PC-9 (cell line): Measurements from ENCODE around the gene MYPN. TPM values are rescaled to one million over a fixed set of nuclear protein-coding genes. Genes with fewer than 3 reads are reported as not detected.
A peak's percentile ranks its signal among the peaks of the same experiment; 100 is the strongest.

Experiments used
- BruUV-seq: library from RNA; stranded (reverse); fragments of 400-500 nt; replicated peaks from 2 replicates; lab custom pipeline; 2021; lab: Mats Ljungman, UMichigan
- CTCF ChIA-PET: fragments of 300-600 bp; sonication (Branson Sonifier 250); formaldehyde crosslinking; loops from one replicate; lab custom pipeline; 2022; ENCODE audit warnings: antibody characterized with exemption; lab: Charles Lee
- POLR2A ChIA-PET: fragments of 300-600 bp; sonication (Branson Sonifier 250); formaldehyde crosslinking; loops from one replicate; lab custom pipeline; 2022; ENCODE audit warnings: antibody characterized with exemption; ENCODE audit not compliant: unreplicated experiment; lab: Charles Lee
- DNase-seq, 2 experiments: peaks; one replicate each; pipeline versions ENCODE4 v3.0.0 to v3.0.0-alpha.2; 2015 to 2022; ENCODE audit warnings: mixed read lengths in 1 of 2
- H2AFZ ChIP-seq: fragments of 200-600 bp; sonication (generic); 2 replicates; pipeline ENCODE4 v1.8.1; 2017; ENCODE audit warnings: antibody characterized with exemption
- H3F3A ChIP-seq: fragments of 200-600 bp; sonication (generic); 2 replicates; pipeline ENCODE4 v1.8.1; 2017; ENCODE audit warnings: antibody characterized with exemption, mild to moderate bottlenecking, low read depth; ENCODE audit not compliant: insufficient read depth
- H3K27ac ChIP-seq: fragments of 200-600 bp; sonication (generic); 2 replicates; pipeline ENCODE4 v1.6.1; 2016; ENCODE audit warnings: mixed run types
- H3K27me3 ChIP-seq: fragments of 200-600 bp; sonication (generic); 2 replicates; pipeline ENCODE4 v1.6.1; 2016; ENCODE audit warnings: low read depth, mixed run types; ENCODE audit not compliant: insufficient read depth
- H3K36me3 ChIP-seq: fragments of 200-600 bp; sonication (generic); 2 replicates; pipeline ENCODE4 v1.6.1; 2016; ENCODE audit warnings: low read depth, mixed run types
- H3K4me1 ChIP-seq: fragments of 200-600 bp; sonication (generic); replicated peaks from 2 replicates; pipeline ENCODE4 v1.6.1; 2016; ENCODE audit warnings: mixed run types; ENCODE audit not compliant: insufficient read depth
- H3K4me2 ChIP-seq: fragments of 200-600 bp; sonication (generic); 2 replicates; pipeline ENCODE4 v1.6.1; 2017; ENCODE audit warnings: mixed run types
- H3K4me3 ChIP-seq: fragments of 200-600 bp; sonication (generic); 2 replicates; pipeline ENCODE4 v1.6.1; 2016; ENCODE audit warnings: mixed run types
- H3K79me2 ChIP-seq: fragments of 200-600 bp; sonication (generic); 2 replicates; pipeline ENCODE4 v1.6.1; 2017; ENCODE audit warnings: low read depth, mixed run types
- H3K9me2 ChIP-seq: fragments of 200-600 bp; sonication (generic); 2 replicates; pipeline ENCODE4 v1.8.1; 2017; ENCODE audit warnings: mild to moderate bottlenecking; ENCODE audit not compliant: insufficient read depth
- H3K9me3 ChIP-seq: fragments of 200-600 bp; sonication (generic); 2 replicates; pipeline ENCODE4 v1.8.1; 2016; ENCODE audit warnings: low read depth; ENCODE audit not compliant: insufficient read depth
- H4K20me1 ChIP-seq: fragments of 200-600 bp; sonication (generic); 2 replicates; pipeline ENCODE4 v1.8.1; 2017; ENCODE audit not compliant: insufficient read depth
- CTCF ChIP-seq: fragments of 200-600 bp; sonication (generic); conservative IDR thresholded peaks from 2 replicates; pipeline ENCODE4 v1.6.1; 2017; ENCODE audit warnings: mixed run types, antibody characterized with exemption, mild to moderate bottlenecking, moderate library complexity
- EZH2 ChIP-seq: fragments of 200-600 bp; sonication (generic); IDR thresholded peaks from 2 replicates; pipeline ENCODE4 v1.8.0; 2017; ENCODE audit warnings: antibody characterized with exemption, low read depth
- intact Hi-C: fragments of 100-400 bp; cut with micrococcal nuclease; formaldehyde crosslinking; loops from one replicate; pipeline ENCODE4 v1.10.0; 2022; ENCODE audit not compliant: unreplicated experiment
- total RNA-seq: library from RNA; stranded (reverse); gene quantifications from 2 replicates; pipeline ENCODE4 v1.2.3, GENCODE V29; 2021

Gene MYPN
- total RNA-seq, 1 experiment from 2014 or later: 3.9 TPM

GRCh38 chr10:68208424-68209042 lies 99.2 kb downstream of the MYPN start:
- peak; percentile 82 for TF ChIP-seq CTCF
- TF ChIP-seq EZH2: no peak
- no peak overlapping the region for H3K27ac ChIP-seq
- no peaks in the 10 kb centered on the region for H3K9me3 ChIP-seq
- no peaks in the 10 kb centered on the region for H3K79me2 ChIP-seq
- no peaks in the 10 kb centered on the region for H3K9me2 ChIP-seq
- H3K4me3 ChIP-seq: no peak overlapping the region
- ChIA-PET CTCF (interaction anchor here (0.7 to 1.3 kb wide), 4 partner anchors 36 to 126 kb away, joined by 3 to 6 read pairs (median 6); no protein-coding TSS in a partner anchor), POLR2A (interaction anchor here (0.7 kb wide), 1 partner anchor 124 kb away, joined by 5 read pairs; no protein-coding TSS in a partner anchor)
- H3F3A ChIP-seq: peaks cover 2% of the 10 kb centered on the region; the same call in 1 of the 2 replicates
- H3K4me1 ChIP-seq: peaks cover 7% of the 10 kb centered on the region
- BruUV-seq: no TSS peak
- no peaks in the 10 kb centered on the region for H3K27me3 ChIP-seq
- peak; percentile 63 to 78 for DNase-seq
- no peaks in the 10 kb centered on the region for H3K36me3 ChIP-seq
- H4K20me1 ChIP-seq: no peaks in the 10 kb centered on the region
- no peak overlapping the region for H3K4me2 ChIP-seq
- H2AFZ ChIP-seq: no peak overlapping the region
- intact Hi-C loops: loop anchor here (1.0 to 2.0 kb wide), 3 partner anchors 125 to 688 kb away; no protein-coding TSS in a partner anchor

DNA sequence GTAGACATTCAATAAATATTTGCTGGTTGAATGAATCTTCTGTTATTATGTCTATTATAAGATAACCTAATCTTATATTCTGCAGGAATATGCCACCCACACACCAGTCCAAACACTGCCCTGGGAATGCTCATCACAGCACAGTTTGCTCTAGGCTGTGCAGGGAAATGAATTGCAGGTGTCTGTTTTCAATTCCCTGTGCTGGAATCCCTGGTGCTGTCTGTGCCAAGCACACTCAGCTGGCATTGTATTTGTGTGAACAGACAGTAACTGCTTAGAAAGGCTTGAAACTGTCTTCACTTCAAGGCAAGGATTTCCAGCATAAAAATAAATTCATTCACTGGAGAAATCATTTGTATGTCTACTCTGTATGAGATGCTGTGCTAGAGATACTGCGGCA lies 102.4 kb downstream of the MYPN start:
- intact Hi-C loops: loop anchor here (1.0 to 2.0 kb wide), 2 partner anchors 91 to 137 kb away; no protein-coding TSS in a partner anchor
- Histone ChIP-seq H3K79me2 (no peaks in the 10 kb centered on the region), H3K4me1 (peaks cover 7% of the 10 kb centered on the region), H3K27ac (no peak overlapping the region), H3K9me3 (no peaks in the 10 kb centered on the region), H3K9me2 (no peaks in the 10 kb centered on the region), H4K20me1 (no peaks in the 10 kb centered on the region), H2AFZ (no peak overlapping the region), H3K36me3 (no peaks in the 10 kb centered on the region), H3K4me3 (no peak overlapping the region), H3F3A (no peaks in the 10 kb centered on the region), H3K4me2 (no peak overlapping the region), H3K27me3 (no peaks in the 10 kb centered on the region)
- DNase-seq: no peak
- ChIA-PET POLR2A (no interaction called here), CTCF (interaction anchor here (1.4 to 2.0 kb wide), 3 partner anchors 14 to 90 kb away, joined by 4 to 24 read pairs (median 5); no protein-coding TSS in a partner anchor)
- BruUV-seq: no TSS peak
- TF ChIP-seq EZH2 (no peak), CTCF (no peak)

- no peaks in the 10 kb centered on the region for H4K20me1 ChIP-seq
- H3K36me3 ChIP-seq: no peaks in the 10 kb centered on the region
- no peak for DNase-seq
- POLR2A ChIA-PET: interaction anchor here (0.6 to 0.7 kb wide), 3 partner anchors 71 to 685 kb away, joined by 3 to 5 read pairs (median 4); no protein-coding TSS in a partner anchor
- TF ChIP-seq EZH2 (no peak), CTCF (peak; percentile 89)
- no TSS peak for BruUV-seq
- no peaks in the 10 kb centered on the region for H3F3A ChIP-seq
- no peak overlapping the region for H3K4me2 ChIP-seq
- H3K27me3 ChIP-seq: no peaks in the 10 kb centered on the region
- no peak overlapping the region for H3K27ac ChIP-seq
- CTCF ChIA-PET: interaction anchor here (0.5 to 2.0 kb wide), 19 partner anchors 13 to 685 kb away, joined by 3 to 24 read pairs (median 4); partner anchors contain the start of genes PBLD and RUFY2
- H3K4me1 ChIP-seq: peaks cover 5% of the 10 kb centered on the region
- no peaks in the 10 kb centered on the region for H3K9me3 ChIP-seq
- intact Hi-C loops: loop anchor here (1.0 to 2.0 kb wide), 2 partner anchors 89 to 136 kb away; no protein-coding TSS in a partner anchor
- H3K4me3 ChIP-seq: no peak overlapping the region
- no peaks in the 10 kb centered on the region for H3K9me2 ChIP-seq
- no peak overlapping the region for H2AFZ ChIP-seq
- no peaks in the 10 kb centered on the region for H3K79me2 ChIP-seq
Observed at GRCh38 chr10:68212721-68213352, 103.5 kb downstream of the MYPN start.
